HK-2 (cell line): ENCODE results near the gene NDUFAF8.

Experiments used
- DNase-seq: peaks from one replicate; pipeline ENCODE4 v3.0.0-alpha.2; 2018; ENCODE audit not compliant: unreplicated experiment

Gene NDUFAF8

GRCh38 chr17:81238490-81238814, 666 bp upstream of the NDUFAF8 start:
- no peak for DNase-seq

GRCh38 chr17:81239714-81240555, 817 bp downstream of the NDUFAF8 start:
- DNase-seq: no peak

GRCh38 chr17:81240761-81241160, 1.6 kb downstream of the NDUFAF8 start:
- no peak for DNase-seq

GRCh38 chr17:81241203-81241602, 2.1 kb downstream of the NDUFAF8 start:
- no peak for DNase-seq

- DNase-seq: peak; percentile 43
These were observed 2.7 kb downstream of the NDUFAF8 start for GRCh38 chr17:81241648-81242420.

- DNase-seq: no peak
These were observed 3.6 kb downstream of the NDUFAF8 start for GRCh38 chr17:81242421-81243332.

GRCh38 chr17:81243333-81243664, 4.2 kb downstream of the NDUFAF8 start:
- no peak for DNase-seq

GRCh38 chr17:81244358-81245023, 5.4 kb downstream of the NDUFAF8 start:
- DNase-seq: no peak

- DNase-seq: peak; percentile 49
These were observed 6.0 kb downstream of the NDUFAF8 start for GRCh38 chr17:81245024-81245664.

- no peak for DNase-seq
These were observed 6.7 kb downstream of the NDUFAF8 start for GRCh38 chr17:81245665-81246342.

- no peak for DNase-seq
These were observed 7.2 kb downstream of the NDUFAF8 start for GRCh38 chr17:81246343-81246670.

GRCh38 chr17:81246679-81247338, 7.7 kb downstream of the NDUFAF8 start:
- no peak for DNase-seq

GRCh38 chr17:81247339-81247990, 8.3 kb downstream of the NDUFAF8 start:
- no peak for DNase-seq

GRCh38 chr17:81248649-81249048, 9.5 kb downstream of the NDUFAF8 start:
- DNase-seq: no peak

GRCh38 chr17:81249223-81250040, 10.3 kb downstream of the NDUFAF8 start:
- no peak for DNase-seq

GRCh38 chr17:81250286-81251093, 11.4 kb downstream of the NDUFAF8 start:
- DNase-seq: no peak

GRCh38 chr17:81251094-81251708, 12.1 kb downstream of the NDUFAF8 start:
- no peak for DNase-seq
